ENCODE measurements around the gene RALGPS1. TPM values are rescaled to one million over a fixed set of nuclear protein-coding genes. Genes with fewer than 3 reads are reported as not detected.

The RALGPS1 gene
- total RNA-seq, 2 donors from 2014 or later: 15.3 to 79.4 TPM

GRCh38 chr9:126875756-126876510, 38.6 kb upstream of the RALGPS1 start:
- no peaks in the 10 kb centered on the region for H3K4me1 ChIP-seq
- H3K27ac ChIP-seq: no peak overlapping the region
- H3K4me3 ChIP-seq: no peak overlapping the region
- H3K27me3 ChIP-seq: no peaks in the 10 kb centered on the region
- H3K9me3 ChIP-seq: no peaks in the 10 kb centered on the region
- TF ChIP-seq CTCF (IDR thresholded peaks at IDR 0.05) (no peak), POLR2A (IDR thresholded peaks at IDR 0.05) (no peak)
- DNase-seq: no peak
- intact Hi-C loops (cut with DNase I): no loop called here
- WGBS, 2 donors: 70 to 76% methylated on average over 4 of the region's 4 CpGs
- peaks cover 0 to 9% of the 10 kb centered on the region in 2 donors for H3K36me3 ChIP-seq (replicated peaks in 1 of 2; ENCODE audit: insufficient read depth in 1 of 2, low read depth in 2 of 2)
- ATAC-seq: no peak

GRCh38 chr9:126876531-126876930, 38.1 kb upstream of the RALGPS1 start:
- H3K9me3 ChIP-seq: no peaks in the 10 kb centered on the region
- no peak overlapping the region for H3K27ac ChIP-seq
- no peaks in the 10 kb centered on the region for H3K27me3 ChIP-seq
- DNase-seq (no peak), ATAC-seq (no peak)
- no peak overlapping the region for H3K4me3 ChIP-seq
- 80 to 81% methylated on average over 4 of the region's 4 CpGs for WGBS, 2 donors
- TF ChIP-seq POLR2A (IDR thresholded peaks at IDR 0.05): no peak
- TF ChIP-seq CTCF (IDR thresholded peaks at IDR 0.05): no peak
- intact Hi-C loops (cut with DNase I): no loop called here
- no peaks in the 10 kb centered on the region for H3K4me1 ChIP-seq
- H3K36me3 ChIP-seq (replicated peaks in 1 of 2; ENCODE audit: insufficient read depth in 1 of 2, low read depth in 2 of 2): peaks cover 0 to 9% of the 10 kb centered on the region in 2 donors

GRCh38 chr9:126877418-126877817, 37.2 kb upstream of the RALGPS1 start:
- H3K36me3 ChIP-seq (replicated peaks in 1 of 2; ENCODE audit: insufficient read depth in 1 of 2, low read depth in 2 of 2): peaks cover 0 to 9% of the 10 kb centered on the region in 2 donors
- no peak for DNase-seq
- H3K4me3 ChIP-seq: no peak overlapping the region
- no peaks in the 10 kb centered on the region for H3K27me3 ChIP-seq
- H3K27ac ChIP-seq: no peak overlapping the region
- 91 to 92% methylated on average over 9 of the region's 9 CpGs for WGBS, 2 donors
- no peaks in the 10 kb centered on the region for H3K9me3 ChIP-seq
- no peak for TF ChIP-seq CTCF (IDR thresholded peaks at IDR 0.05)
- no peak for TF ChIP-seq POLR2A (IDR thresholded peaks at IDR 0.05)
- H3K4me1 ChIP-seq: no peaks in the 10 kb centered on the region
- no peak for ATAC-seq
- intact Hi-C loops (cut with DNase I): no loop called here

DNA sequence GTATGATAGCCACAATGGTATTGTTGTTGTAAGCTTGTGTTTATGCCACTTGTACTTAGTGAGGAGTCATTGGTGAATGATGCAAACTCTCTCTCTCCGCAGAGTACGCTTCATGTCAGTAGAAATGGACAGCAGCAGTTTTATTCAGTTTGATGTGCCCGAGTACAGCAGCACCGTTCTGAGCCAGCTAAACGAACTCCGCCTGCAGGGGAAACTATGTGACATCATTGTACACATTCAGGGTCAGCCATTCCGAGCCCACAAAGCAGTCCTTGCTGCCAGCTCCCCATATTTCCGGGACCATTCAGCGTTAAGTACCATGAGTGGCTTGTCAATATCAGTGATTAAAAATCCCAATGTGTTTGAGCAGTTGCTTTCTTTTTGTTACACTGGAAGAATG, 35.3 kb upstream of the RALGPS1 start:
- no peak for TF ChIP-seq CTCF (IDR thresholded peaks at IDR 0.05)
- TF ChIP-seq POLR2A (IDR thresholded peaks at IDR 0.05): no peak
- Histone ChIP-seq H3K27ac (no peak overlapping the region), H3K4me3 (no peak overlapping the region), H3K4me1 (no peaks in the 10 kb centered on the region), H3K9me3 (no peaks in the 10 kb centered on the region), H3K36me3 (replicated peaks in 1 of 2; ENCODE audit: insufficient read depth in 1 of 2, low read depth in 2 of 2) (peaks cover 0 to 9% of the 10 kb centered on the region in 2 donors), H3K27me3 (no peaks in the 10 kb centered on the region)
- intact Hi-C loops (cut with DNase I): no loop called here
- no peak for ATAC-seq
- WGBS, 2 donors: 73 to 84% methylated on average over 9 of the region's 9 CpGs
- no peak for DNase-seq
